GM19193 (cell line): ENCODE data around the gene HOXA5.

Experiments used
- POLR2A ChIP-seq: IDR thresholded peaks from 4 replicates; pipeline ENCODE4 v1.6.1; 2011; ENCODE audit not compliant: insufficient read depth, insufficient read length; ENCODE audit errors: extremely low read depth

HOXA5 gene

GRCh38 chr7:27102581-27103442 lies 40.7 kb downstream of the HOXA5 start, which contains the start of gene HOXA2:
Gene HOXA2 (minus strand): TSS chr7:27102683. CDS start chr7:27102500, 183 bp downstream.
- TF ChIP-seq POLR2A, result no peak

GRCh38 chr7:27101957-27102580 lies 41.4 kb downstream of the HOXA5 start:
- TF ChIP-seq POLR2A, result no peak

GRCh38 chr7:27101171-27101956 lies 42.1 kb downstream of the HOXA5 start:
- no peak for TF ChIP-seq POLR2A

GRCh38 chr7:27100694-27101170 lies 42.7 kb downstream of the HOXA5 start:
- no peak for TF ChIP-seq POLR2A

GRCh38 chr7:27099453-27100370 lies 43.8 kb downstream of the HOXA5 start:
- no peak for TF ChIP-seq POLR2A

- TF ChIP-seq POLR2A, result no peak
These were observed 44.7 kb downstream of the HOXA5 start for GRCh38 chr7:27098578-27099451.

- TF ChIP-seq POLR2A, result no peak
These were observed 45.5 kb downstream of the HOXA5 start for GRCh38 chr7:27097686-27098577.

- no peak for TF ChIP-seq POLR2A
These were observed 46.5 kb downstream of the HOXA5 start for GRCh38 chr7:27096768-27097514.

- TF ChIP-seq POLR2A, result peak; percentile 68
These were observed 47.3 kb downstream of the HOXA5 start, which contains the start of gene HOXA1 for GRCh38 chr7:27095897-27096767. Gene HOXA1 (minus strand): TSS chr7:27096000. CDS start chr7:27095912, 88 bp downstream.

- TF ChIP-seq POLR2A, result no peak
These were observed 48.2 kb downstream of the HOXA5 start for GRCh38 chr7:27095050-27095896.
